Measurements from ENCODE around the gene PCGF3. TPM values are rescaled to one million over a fixed set of nuclear protein-coding genes. Genes with fewer than 3 reads are reported as not detected.

Gene PCGF3
- total and polyA plus RNA-seq, 10 of the 15 experiments (the other 5 are each of a cell fraction or from before 2014, with no cell fraction given), result 2.2 to 43.8 (median 15.9) TPM

DNA sequence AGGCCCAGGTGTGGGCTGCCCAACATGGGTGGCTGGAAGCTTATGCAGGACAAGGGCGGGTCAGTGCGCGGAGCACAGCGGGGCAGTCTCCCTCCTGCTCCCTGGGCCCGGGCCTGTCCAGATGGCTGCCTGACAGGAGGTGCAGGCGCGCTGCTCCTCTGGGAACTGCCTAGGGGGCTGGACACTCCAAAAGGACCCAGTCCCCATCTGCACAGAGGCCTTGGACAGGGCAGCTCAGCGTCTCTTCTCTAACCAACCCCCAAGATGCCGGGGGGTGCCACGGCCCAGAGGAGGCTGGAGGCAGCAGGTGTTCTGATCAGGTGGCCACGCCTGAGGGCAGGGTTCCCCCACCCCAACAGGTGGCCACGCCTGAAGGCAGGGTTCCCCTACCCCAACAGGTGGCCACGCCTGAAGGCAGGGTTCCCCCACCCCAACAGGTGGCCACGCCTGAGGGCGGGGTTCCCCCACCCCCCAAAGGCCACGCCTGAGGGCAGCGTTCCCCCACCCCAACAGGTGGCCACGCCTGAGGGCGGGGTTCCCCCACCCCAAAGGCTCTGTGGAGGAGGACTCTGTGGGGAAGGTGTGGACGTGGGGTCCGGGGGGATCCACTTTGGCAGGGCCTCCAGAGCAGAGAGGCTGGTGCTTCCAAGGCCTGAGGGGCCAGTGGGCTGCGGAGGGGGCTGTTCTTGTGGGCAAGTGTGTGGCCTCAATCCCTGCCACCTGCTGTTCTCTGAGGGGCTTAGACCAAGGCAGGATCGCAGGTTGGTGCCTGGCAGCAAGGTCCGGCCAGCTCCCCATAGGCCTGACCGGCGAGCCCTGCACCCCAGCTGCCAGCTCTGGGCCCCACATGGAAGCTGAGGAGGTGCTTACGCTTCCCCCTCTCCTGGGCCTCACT is 84.2 kb downstream of the PCGF3 start:
- Histone ChIP-seq H3K9me3 (replicated peaks; ENCODE audit: control insufficient read depth, insufficient read depth, low read length) (no peaks in the 10 kb centered on the region), H3K4me2 (ENCODE audit: control insufficient read depth, insufficient read depth) (no peak overlapping the region), H3K4me3 (no peak overlapping the region), H3K79me2 (ENCODE audit: control insufficient read depth, insufficient read depth, low read length) (no peaks in the 10 kb centered on the region), H3K27me3 (replicated peaks in 1 of 2; ENCODE audit: control insufficient read depth in 2 of 2, insufficient read depth in 2 of 2, low read length in 1 of 2) (peaks cover 0 to 6% of the 10 kb centered on the region in 2 experiments; a peak in 2 of 4 replicates), H4K20me1 (ENCODE audit: control insufficient read depth, insufficient read depth) (no peaks in the 10 kb centered on the region), H3K9ac (ENCODE audit: control insufficient read depth, insufficient read depth, low read length) (no peak overlapping the region), H2AFZ (ENCODE audit: control insufficient read depth, low read depth, low read length) (no peak overlapping the region), H3K27ac (ENCODE audit: control insufficient read depth, insufficient read depth) (no peak overlapping the region), H3K36me3 (ENCODE audit: control insufficient read depth in 2 of 2, insufficient read depth in 2 of 2, low read length in 1 of 2) (no peaks in the 10 kb centered on the region), H3K4me1 (ENCODE audit: control insufficient read depth, insufficient read depth, low read length) (peaks cover 34% of the 10 kb centered on the region)
- intact Hi-C loops (cut with micrococcal nuclease; ENCODE audit: unreplicated experiment) (no loop called here), in situ Hi-C loops (cut with MboI) (no loop called here)
- TF ChIP-seq, protein P1, sequence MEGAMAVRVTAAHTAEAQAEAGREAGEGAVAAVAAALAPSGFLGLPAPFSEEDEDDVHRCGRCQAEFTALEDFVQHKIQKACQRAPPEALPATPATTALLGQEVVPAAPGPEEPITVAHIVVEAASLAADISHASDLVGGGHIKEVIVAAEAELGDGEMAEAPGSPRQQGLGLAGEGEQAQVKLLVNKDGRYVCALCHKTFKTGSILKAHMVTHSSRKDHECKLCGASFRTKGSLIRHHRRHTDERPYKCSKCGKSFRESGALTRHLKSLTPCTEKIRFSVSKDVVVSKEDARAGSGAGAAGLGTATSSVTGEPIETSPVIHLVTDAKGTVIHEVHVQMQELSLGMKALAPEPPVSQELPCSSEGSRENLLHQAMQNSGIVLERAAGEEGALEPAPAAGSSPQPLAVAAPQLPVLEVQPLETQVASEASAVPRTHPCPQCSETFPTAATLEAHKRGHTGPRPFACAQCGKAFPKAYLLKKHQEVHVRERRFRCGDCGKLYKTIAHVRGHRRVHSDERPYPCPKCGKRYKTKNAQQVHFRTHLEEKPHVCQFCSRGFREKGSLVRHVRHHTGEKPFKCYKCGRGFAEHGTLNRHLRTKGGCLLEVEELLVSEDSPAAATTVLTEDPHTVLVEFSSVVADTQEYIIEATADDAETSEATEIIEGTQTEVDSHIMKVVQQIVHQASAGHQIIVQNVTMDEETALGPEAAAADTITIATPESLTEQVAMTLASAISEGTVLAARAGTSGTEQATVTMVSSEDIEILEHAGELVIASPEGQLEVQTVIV (IDR thresholded peaks at IDR 0.05; ENCODE audit: borderline replicate concordance, partially characterized antibody), result no peak
- TF ChIP-seq RAD21 (IDR thresholded peaks at IDR 0.05; ENCODE audit: insufficient read depth, low read depth, low read length) (no peak), TAF1 (IDR thresholded peaks at IDR 0.05; ENCODE audit: borderline replicate concordance, low read depth, low read length) (no peak), CBX3 (IDR thresholded peaks at IDR 0.05; ENCODE audit: borderline replicate concordance, low read depth) (no peak), MYB (IDR thresholded peaks at IDR 0.05; ENCODE audit: borderline replicate concordance, low read depth, low read length) (no peak), JUND (IDR thresholded peaks at IDR 0.05; ENCODE audit: low read depth, low read length) (no peak), SMC3 (IDR thresholded peaks at IDR 0.05; ENCODE audit: borderline replicate concordance, low read length) (no peak), EED (IDR thresholded peaks at IDR 0.05; ENCODE audit: low read depth) (no peak), ZNF274 (IDR thresholded peaks at IDR 0.05; ENCODE audit: insufficient read depth, insufficient read length) (no peak), SREBF1 (IDR thresholded peaks at IDR 0.05; ENCODE audit: low read length) (no peak), STAT3 (IDR thresholded peaks at IDR 0.05; ENCODE audit: low read depth, low read length) (no peak), LARP7 (IDR thresholded peaks at IDR 0.05) (no peak)
- TF ChIP-seq, protein P2, sequence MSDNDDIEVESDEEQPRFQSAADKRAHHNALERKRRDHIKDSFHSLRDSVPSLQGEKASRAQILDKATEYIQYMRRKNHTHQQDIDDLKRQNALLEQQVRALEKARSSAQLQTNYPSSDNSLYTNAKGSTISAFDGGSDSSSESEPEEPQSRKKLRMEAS (IDR thresholded peaks at IDR 0.05; ENCODE audit: low read depth, low read length), result no peak
- TF ChIP-seq, protein P3, sequence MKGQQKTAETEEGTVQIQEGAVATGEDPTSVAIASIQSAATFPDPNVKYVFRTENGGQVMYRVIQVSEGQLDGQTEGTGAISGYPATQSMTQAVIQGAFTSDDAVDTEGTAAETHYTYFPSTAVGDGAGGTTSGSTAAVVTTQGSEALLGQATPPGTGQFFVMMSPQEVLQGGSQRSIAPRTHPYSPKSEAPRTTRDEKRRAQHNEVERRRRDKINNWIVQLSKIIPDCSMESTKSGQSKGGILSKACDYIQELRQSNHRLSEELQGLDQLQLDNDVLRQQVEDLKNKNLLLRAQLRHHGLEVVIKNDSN (IDR thresholded peaks at IDR 0.05; ENCODE audit: borderline replicate concordance, extremely low read length, insufficient read depth, low read depth, low read length), result no peak
- POLR2A ChIA-PET, result no interaction called here
- ATAC-seq, result no peak
- CTCF ChIA-PET, result no interaction called here
- BruUV-seq (replicated peaks), result no TSS peak
- RAD21 ChIA-PET (ENCODE audit: unreplicated experiment), result no interaction called here
- SMC1A ChIA-PET (ENCODE audit: uncharacterized antibody, unreplicated experiment), result no interaction called here
- DNase-seq (ENCODE audit: low read depth, low spot score), result no peak
- no peak for FAIRE-seq
- 45% methylated on average over 23 of the region's 27 CpGs for WGBS (ENCODE audit: insufficient coverage, insufficient replicate concordance, low lambda C conversion rate, missing lambda C conversion rate)

Measured in GM12878 (cell line).